ENCODE measurements around the gene PHAX.
"Not testable (repeated sequence)": the region's sequence is repeated elsewhere in the genome, so short reads cannot be mapped to it uniquely, and the experiment has no call there.

The PHAX gene

GRCh38 chr5:126600631-126601511 lies at the start of gene PHAX:
Gene PHAX (plus strand): TSS chr5:126600947. CDS start chr5:126600963, 16 bp downstream.
- TF ChIP-seq CTCF (IDR thresholded peaks at IDR 0.05), result peak; percentile 39
- H3K4me3 ChIP-seq, result peak within 1 kb of the TSS; percentile 96

GRCh38 chr5:126552614-126553013 lies 48.1 kb upstream of the PHAX start:
- Histone ChIP-seq H3K27ac (no peak overlapping the region), H3K4me3 (no peak overlapping the region)
- TF ChIP-seq CTCF (IDR thresholded peaks at IDR 0.05), result no peak
- DNase-seq (ENCODE audit: low spot score), result no peak

More at GRCh38 chr5:126600631-126601511, at the start of gene PHAX:
- DNase-seq (ENCODE audit: low spot score), result peak; percentile 81
- peak within 1 kb of the TSS; percentile 72 to 86 for H3K27ac ChIP-seq

GRCh38 chr5:126555101-126555500 lies 45.6 kb upstream of the PHAX start:
- not testable (repeated sequence) for DNase-seq (ENCODE audit: low spot score); H3K4me3 ChIP-seq; H3K27ac ChIP-seq

GRCh38 chr5:126561908-126562307 lies 38.8 kb upstream of the PHAX start:
- no peak overlapping the region for H3K4me3 ChIP-seq
- no peak overlapping the region for H3K27ac ChIP-seq
- DNase-seq (ENCODE audit: low spot score), result no peak
- no peak for TF ChIP-seq CTCF (IDR thresholded peaks at IDR 0.05)

- Histone ChIP-seq H3K4me3 (no peak overlapping the region), H3K27ac (no peak overlapping the region)
- no peak for DNase-seq (ENCODE audit: low spot score)
- no peak for TF ChIP-seq CTCF (IDR thresholded peaks at IDR 0.05)
Measured at GRCh38 chr5:126562823-126563222, 37.9 kb upstream of the PHAX start.

- no peak overlapping the region for H3K4me3 ChIP-seq
- no peak overlapping the region for H3K27ac ChIP-seq
- TF ChIP-seq CTCF (IDR thresholded peaks at IDR 0.05), result no peak
- no peak for DNase-seq (ENCODE audit: low spot score)
Measured at GRCh38 chr5:126568206-126568755, 32.5 kb upstream of the PHAX start.

GRCh38 chr5:126575644-126576043 lies 25.1 kb upstream of the PHAX start:
- TF ChIP-seq CTCF (IDR thresholded peaks at IDR 0.05), result no peak

More at GRCh38 chr5:126575644-126576043, 25.1 kb upstream of the PHAX start:
- H3K4me3 ChIP-seq, result no peak overlapping the region
- DNase-seq (ENCODE audit: low spot score), result no peak
- H3K27ac ChIP-seq, result no peak overlapping the region
